ENCODE measurements around the gene FAM107B.
"Not testable (repeated sequence)": the region's sequence is repeated elsewhere in the genome, so short reads cannot be mapped to it uniquely, and the experiment has no call there.

FAM107B gene

DNA sequence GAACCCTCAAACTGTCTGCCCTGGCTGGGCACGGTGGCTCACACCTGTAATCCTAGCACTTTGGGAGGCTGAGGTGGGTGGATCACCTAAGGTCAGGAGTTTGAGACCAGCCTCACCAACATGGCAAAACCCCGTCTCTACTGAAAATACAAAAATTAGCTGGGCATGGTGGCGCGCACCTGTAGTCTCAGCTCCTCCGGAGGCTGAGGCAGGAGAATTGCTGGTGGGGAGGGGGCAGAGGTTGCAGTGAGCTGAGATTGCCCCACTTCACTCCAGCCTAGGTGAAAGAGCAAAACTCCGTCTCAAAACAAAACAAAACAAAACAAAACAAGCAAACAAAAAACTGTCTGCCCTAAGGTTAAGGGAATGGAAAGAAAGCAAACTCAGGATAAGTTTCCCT lies 115.6 kb downstream of the FAM107B start:
- DNase-seq: not testable (repeated sequence)

- no peak for DNase-seq
These were observed 116.2 kb downstream of the FAM107B start for GRCh38 chr10:14658331-14659127.

GRCh38 chr10:14656052-14656730 lies 118.5 kb downstream of the FAM107B start:
- DNase-seq: no peak

DNA sequence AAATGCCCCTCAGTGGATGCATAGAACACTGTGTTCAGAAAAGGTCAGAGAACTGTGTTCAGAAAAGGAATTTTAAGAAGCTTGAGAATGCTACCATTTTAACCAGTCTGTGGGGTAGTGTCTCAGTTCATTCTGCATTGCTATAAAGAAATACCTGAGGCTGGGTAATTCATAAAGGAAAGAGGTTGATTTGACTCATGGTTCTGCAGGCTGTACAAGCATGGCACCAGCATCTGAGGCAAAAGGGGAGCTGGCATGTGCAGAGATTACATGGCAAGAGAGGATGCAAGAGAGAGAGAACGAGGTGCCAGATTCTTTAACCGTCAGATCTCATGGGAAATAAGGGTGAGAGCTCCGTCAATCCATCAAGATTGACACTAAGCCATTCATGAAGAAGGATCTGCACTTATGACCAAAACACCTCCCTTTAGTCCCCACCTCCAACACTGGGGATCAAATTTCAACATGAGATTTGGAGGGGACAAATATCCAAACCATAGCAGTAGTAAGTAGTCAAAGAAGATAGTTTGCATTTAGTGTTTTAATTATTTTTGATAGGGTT lies 119.8 kb downstream of the FAM107B start:
- no peak for DNase-seq

DNA sequence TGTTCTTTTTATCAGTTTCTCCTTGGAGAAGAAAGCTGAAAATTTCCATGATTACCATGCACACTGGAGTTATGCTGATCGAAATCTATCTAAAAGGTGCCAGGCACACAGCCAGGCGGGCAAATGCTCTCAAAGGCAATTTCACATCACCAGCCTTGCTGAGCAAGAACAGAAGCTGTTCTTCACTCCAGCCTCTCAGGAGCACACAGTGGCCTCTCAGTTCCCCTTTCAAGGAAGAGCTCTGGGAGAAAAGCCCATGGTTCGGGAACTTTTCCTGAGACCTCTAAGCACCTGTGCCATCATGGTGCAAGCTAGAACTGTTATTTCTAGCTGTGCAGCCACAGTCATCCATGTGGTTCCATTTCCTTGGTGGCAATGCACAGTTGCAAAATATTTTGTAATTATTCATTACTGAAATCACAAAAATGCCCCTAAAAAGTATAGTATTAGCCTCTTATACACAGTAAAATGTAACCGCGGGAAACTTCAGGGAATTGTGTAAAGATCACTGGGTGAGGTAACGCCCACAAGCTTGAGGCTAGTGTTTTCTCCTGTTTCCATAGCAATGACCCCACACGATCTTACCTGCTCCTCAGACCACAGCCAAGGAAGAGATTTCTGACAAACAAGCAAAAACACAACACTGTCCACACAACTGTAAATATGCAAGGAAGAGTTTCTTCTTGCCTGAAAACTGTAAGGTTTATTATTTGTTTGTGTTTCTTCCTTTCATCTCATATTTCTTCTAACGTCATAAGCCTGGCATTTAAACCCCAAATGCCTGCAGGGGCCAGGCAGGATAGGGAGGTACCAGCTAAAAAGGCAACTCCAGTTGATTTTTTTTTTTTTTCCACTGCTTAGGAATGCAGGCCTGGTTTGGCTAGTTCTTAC lies 121.2 kb downstream of the FAM107B start:
- DNase-seq: peak; percentile 76

DNA sequence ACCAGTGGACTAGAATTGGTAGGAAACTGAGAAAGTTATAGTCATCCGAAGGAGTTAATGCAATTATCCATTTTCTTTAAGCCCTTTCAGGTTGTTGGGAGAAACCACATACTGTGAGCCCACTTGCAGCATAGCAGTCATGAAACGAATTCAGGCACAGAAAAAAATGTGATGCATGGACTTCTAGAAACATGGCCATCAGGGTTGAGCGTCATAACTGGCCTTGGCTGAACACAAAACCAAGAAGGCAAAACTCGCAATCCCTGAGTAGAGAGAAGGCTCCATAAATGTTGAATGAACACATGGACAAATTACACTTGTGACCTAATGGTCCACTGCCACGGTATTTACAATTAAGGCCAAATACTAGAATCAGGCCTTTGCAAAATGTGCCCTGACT lies 121.9 kb downstream of the FAM107B start:
- DNase-seq: no peak

DNA sequence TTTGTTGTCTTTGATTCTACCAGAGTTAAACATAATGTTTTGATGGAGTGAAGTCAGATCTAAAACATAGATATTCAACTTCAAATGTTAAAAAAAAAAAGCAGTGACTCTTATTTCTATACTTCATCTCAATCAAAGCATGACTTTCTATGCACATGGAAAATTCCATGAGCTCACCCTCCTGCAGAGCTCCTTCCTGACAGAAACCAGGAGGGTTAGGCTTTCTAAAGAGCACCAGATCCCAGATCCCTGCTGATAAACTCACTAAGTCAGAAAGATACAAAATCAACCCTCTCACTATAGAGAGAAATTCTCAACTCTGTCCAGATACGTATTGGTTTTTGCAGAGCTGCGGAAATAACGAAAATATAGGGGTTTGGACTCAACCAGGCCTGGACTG lies 122.6 kb downstream of the FAM107B start:
- no peak for DNase-seq

DNA sequence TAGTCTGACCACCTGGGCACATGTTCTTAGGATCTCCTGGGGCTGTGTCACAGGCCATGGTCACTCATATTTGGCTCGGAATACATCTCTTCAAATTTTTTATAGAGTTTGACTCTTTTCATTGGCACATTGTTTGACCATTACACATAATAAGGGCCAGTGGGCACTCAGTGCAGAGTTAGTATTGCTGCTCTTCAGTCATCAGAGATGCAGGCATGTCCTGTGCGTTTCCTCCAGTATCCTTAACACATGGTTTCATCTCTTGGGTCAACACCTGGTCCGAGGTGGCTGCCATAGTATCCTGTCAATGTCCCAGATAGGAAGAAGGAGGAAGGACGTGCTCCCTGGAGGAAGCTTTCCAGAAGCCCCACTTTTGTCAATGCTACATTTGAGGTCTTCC lies 125.0 kb downstream of the FAM107B start:
- DNase-seq: no peak

DNA sequence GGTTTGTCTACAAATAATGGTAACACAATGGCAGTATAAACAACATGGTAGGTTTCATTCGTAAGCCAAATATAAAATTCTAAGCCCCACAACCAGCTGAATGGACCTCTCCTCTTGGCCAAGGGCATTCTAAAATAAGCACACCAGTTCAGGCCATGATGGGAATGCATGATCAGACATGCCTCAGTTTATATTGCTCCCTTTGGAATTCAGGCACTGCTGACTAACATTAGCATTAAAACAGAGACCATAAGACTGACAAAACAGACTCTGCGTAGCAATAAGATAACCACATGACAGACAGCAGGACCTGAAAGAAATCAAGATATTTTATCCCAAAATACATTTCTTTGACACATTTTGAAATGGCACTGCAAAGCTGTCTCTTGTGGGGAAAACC lies 125.8 kb downstream of the FAM107B start:
- no peak for DNase-seq

GRCh38 chr10:14648005-14648765 lies 126.5 kb downstream of the FAM107B start:
- DNase-seq: peak; percentile 89

- DNase-seq: no peak
These were observed 129.3 kb downstream of the FAM107B start for GRCh38 chr10:14645239-14645960.

- no peak for DNase-seq
These were observed 135.1 kb downstream of the FAM107B start for GRCh38 chr10:14639637-14640036.

DNA sequence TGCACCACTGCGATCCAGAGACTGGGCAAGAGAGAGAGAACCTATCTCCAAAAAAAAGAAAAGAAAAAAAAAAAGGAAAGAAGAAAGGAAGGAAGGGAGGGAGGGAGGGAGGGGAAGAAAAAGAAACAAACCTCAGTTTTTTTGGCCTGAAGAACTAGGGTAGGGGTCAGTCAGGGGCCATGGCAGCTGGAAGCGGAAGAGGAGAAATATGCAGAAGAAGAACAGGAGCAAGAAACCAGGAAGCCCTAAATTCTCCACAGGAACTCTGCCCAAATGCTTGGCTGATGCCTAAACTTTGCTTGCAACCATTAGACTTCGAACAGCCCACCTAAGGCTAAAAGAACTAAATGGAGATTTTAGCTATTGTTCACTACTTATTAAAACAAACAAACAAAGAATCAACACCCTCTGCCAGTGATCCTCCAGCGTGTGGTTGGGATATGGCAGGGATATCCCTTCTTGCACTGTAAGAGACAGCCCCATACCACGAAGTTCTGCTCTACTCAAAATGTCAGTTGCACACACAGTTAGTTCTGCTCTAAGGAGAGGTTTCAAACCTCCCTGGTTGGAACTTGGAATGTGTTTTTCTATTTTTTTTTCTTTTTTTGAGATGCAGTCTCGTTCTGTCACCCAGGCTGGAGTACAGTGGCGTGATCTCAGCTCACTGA lies 139.5 kb downstream of the FAM107B start:
- no peak for DNase-seq

DNA sequence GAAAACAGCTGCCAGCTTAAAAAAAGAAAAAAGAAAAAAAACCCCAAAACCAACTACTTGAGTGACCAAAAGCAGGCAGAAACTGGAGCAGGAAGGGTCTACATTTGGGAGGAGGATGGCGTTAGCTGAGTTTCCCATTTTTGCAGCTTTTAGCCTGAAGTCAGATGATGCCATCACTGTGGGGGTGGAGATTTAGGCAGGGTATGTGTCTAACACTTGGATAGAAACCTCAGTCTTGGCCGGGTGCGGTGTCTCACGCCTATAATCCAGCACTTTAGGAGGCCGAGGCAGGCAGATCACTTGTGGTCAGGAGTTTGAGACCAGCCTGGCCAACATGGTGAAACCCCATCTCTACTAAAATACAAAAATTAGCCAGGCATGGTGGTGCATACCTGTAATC lies 140.1 kb downstream of the FAM107B start:
- DNase-seq: not testable (repeated sequence)

GRCh38 chr10:14625765-14626525 lies 148.8 kb downstream of the FAM107B start:
- no peak for DNase-seq

- DNase-seq: no peak
These were observed 149.5 kb downstream of the FAM107B start for GRCh38 chr10:14625192-14625631.

DNA sequence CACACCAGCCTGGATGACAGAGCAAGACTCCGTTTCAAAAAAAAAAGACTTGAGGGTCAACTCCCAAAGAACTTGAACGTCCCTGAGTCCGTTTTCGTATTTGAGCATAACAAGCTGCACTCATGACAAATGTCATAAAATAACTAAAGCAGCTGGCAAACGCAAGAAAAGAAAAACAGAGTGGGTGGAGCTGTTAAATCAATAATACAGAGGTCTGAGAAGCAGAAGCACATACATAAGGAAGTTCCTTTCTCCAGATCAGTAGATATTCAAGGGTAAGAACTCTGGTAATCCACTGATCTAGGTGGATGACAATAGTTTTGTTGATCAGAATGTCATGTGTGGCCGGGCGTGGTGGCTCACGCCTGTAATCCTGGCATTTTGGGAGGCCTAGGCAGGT lies 150.1 kb downstream of the FAM107B start:
- DNase-seq: no peak

DNA sequence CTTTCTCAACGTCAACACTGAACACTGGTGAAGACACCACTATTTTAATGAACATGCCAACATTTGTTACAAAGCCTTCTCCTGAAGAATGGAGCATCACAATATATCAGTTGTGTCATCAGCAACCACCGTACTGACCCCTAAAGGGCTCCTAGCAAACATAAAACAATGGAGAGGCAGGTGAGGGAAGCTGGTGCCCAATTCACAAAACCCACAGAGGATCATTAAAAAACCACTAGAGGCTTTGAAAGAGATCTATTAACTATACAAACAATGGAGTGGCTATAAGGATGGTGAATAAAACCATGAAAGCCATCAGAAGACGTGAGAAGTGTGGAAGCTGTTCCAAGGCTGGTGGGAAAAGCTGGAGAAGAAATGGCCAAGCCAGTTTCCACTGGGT lies 150.8 kb downstream of the FAM107B start:
- DNase-seq: no peak

- DNase-seq: no peak
These were observed 153.7 kb downstream of the FAM107B start for GRCh38 chr10:14621037-14621436.

DNA sequence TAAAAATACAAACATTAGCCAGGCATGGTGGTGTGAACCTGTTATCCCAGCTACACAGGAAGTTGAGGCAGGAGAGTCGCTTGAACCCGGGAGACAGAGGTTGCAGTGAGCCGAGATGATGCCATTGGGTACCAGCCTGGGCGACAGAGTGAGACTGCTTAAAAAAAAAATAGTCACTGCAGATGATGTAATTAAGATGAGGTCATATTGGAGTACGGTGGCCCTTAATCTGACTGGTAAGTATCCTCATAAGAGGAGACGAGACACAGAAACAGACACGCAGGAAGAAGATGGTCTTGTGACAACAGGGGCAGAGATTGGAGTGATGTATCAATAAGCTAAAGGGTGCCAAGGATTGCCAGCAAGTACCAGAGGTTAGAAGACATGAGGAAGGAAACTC lies 156.0 kb downstream of the FAM107B start:
- no peak for DNase-seq
